Neutrophil (primary cell): ENCODE results near the gene LY9.

Experiments
- H3K27ac ChIP-seq: fragments of 200-600 bp; sonication (generic); 2 replicates; pipeline ENCODE4 v1.5.1; 2016; ENCODE audit warnings: mild to moderate bottlenecking, moderate library complexity
- H3K27me3 ChIP-seq: fragments of 200-600 bp; sonication (generic); 2 replicates; pipeline ENCODE4 v1.6.0; 2016; ENCODE audit warnings: mild to moderate bottlenecking
- H3K36me3 ChIP-seq: fragments of 200-600 bp; sonication (generic); 2 replicates; pipeline ENCODE4 v1.5.1; 2017
- H3K4me1 ChIP-seq, 2 experiments: fragments of 200-600 bp in 1 of 2; sonication (generic) in 1 of 2; 1 replicate in 1 of 2; 2 replicates in 1 of 2; pipeline versions ENCODE4 v1.5.1 to v1.6.1; 2013 to 2016; ENCODE audit warnings: low read depth in 1 of 2, low read length in 1 of 2, mild to moderate bottlenecking in 1 of 2, moderate library complexity in 1 of 2; ENCODE audit not compliant: control insufficient read depth in 1 of 2, insufficient read depth in 1 of 2
- H3K4me3 ChIP-seq, 2 experiments: fragments of 200-600 bp in 1 of 2; sonication (generic) in 1 of 2; 1 replicate in 1 of 2; 2 replicates in 1 of 2; pipeline ENCODE4 v1.5.1; 2013 to 2016; ENCODE audit warnings: low read depth in 1 of 2, low read length in 1 of 2, mild to moderate bottlenecking in 1 of 2, moderate library complexity in 1 of 2
- H3K9me3 ChIP-seq: fragments of 200-600 bp; sonication (generic); 2 replicates; pipeline ENCODE4 v1.5.1; 2016
- TF ChIP-seq, protein P1 (sequence below): fragments of 200-600 bp; sonication (generic); IDR thresholded peaks from 2 replicates; pipeline ENCODE4 v1.5.1; 2016; ENCODE audit warnings: antibody characterized with exemption

The LY9 gene

DNA sequence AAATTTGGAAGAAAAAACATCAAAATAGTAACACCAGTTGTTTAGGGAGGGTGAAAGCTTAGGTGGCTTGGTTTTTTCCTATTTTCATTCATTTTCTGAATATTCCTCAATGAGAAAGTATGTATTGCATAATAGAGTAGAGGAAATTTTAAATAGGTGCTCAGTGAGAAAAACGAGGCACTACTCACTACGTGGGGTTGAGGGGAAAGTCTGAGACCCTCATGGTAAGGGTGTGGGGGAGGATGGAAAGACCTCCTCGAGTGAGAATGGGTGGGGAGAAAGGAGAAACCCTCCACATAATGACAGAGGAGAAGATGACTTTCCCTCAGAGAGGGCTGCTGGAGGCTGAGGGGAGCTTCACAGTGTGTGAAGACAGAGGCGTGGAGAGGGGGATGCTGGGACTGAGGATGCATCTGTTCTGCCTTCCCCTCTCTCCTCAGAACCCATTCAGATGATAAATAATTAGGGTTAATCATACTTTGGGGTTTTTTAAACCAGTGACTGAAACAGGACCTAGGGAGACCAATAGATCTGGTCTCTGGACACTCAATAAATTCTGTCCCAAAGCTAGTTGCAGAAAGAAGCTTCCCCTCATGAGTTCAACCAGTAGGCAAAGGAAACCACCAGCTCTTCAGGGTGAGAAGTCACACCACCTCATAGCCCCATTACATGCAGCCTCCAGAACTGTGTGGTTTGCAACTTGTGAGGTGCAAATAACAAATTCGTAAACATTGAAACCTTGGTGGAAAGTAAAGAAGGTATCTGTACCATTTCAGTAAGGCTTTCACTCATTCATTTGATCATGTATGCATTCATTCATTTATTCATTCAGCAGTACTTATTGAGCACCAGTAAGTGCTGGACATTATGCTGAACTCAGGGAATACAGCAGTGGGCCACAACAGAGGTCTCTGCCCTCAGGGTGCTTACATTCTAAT, 39.8 kb upstream of the LY9 start:
- Histone ChIP-seq H3K27ac (no peak overlapping the region), H3K4me1 (no peaks in the 10 kb centered on the region), H3K36me3 (no peaks in the 10 kb centered on the region), H3K9me3 (no peaks in the 10 kb centered on the region), H3K4me3 (no peak overlapping the region), H3K27me3 (no peaks in the 10 kb centered on the region)
- TF ChIP-seq, protein P1, sequence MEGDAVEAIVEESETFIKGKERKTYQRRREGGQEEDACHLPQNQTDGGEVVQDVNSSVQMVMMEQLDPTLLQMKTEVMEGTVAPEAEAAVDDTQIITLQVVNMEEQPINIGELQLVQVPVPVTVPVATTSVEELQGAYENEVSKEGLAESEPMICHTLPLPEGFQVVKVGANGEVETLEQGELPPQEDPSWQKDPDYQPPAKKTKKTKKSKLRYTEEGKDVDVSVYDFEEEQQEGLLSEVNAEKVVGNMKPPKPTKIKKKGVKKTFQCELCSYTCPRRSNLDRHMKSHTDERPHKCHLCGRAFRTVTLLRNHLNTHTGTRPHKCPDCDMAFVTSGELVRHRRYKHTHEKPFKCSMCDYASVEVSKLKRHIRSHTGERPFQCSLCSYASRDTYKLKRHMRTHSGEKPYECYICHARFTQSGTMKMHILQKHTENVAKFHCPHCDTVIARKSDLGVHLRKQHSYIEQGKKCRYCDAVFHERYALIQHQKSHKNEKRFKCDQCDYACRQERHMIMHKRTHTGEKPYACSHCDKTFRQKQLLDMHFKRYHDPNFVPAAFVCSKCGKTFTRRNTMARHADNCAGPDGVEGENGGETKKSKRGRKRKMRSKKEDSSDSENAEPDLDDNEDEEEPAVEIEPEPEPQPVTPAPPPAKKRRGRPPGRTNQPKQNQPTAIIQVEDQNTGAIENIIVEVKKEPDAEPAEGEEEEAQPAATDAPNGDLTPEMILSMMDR: no peak

DNA sequence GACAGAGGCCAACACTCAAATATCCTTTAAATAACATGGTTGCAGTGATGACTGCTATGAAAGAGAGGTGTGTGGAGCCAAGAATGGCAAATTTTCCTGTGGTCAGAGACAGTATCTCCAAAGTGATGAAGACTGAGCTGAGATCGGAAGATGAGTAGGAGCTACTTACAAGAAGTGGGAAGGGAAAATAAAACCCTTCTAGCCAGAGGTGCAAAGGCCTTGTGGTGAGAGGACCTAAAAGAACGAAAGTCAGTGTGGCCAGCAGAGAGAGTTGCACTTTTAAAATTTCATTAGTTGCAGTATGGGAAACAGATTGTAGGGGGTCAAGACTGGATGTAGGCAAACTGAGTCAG, 39.1 kb upstream of the LY9 start:
- no peaks in the 10 kb centered on the region for H3K27me3 ChIP-seq
- TF ChIP-seq, protein P1: no peak
- no peaks in the 10 kb centered on the region for H3K36me3 ChIP-seq
- no peak overlapping the region for H3K27ac ChIP-seq
- H3K9me3 ChIP-seq: no peaks in the 10 kb centered on the region
- no peaks in the 10 kb centered on the region for H3K4me1 ChIP-seq
- no peak overlapping the region for H3K4me3 ChIP-seq

DNA sequence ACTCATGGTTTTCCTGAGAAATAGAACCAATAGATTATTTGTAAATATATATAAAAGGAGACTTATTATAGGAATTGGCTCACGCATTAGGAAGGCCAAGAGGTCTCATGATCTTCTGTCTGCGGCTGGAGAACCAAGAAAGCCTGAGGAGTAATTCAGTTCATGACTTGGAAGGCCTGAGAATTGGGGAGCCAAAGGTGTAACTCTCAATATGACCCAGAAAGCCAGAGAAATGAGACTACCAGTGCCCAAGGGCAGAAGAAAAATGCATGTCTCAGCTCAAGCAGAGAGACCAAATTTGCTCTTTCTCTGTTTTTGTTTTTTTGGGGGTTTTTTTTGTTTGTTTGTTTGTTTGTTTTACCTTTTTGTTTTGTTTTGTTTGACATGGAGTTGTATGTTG, 37.5 kb upstream of the LY9 start:
- H3K4me1 ChIP-seq: no peaks in the 10 kb centered on the region
- H3K27ac ChIP-seq: no peak overlapping the region

DNA sequence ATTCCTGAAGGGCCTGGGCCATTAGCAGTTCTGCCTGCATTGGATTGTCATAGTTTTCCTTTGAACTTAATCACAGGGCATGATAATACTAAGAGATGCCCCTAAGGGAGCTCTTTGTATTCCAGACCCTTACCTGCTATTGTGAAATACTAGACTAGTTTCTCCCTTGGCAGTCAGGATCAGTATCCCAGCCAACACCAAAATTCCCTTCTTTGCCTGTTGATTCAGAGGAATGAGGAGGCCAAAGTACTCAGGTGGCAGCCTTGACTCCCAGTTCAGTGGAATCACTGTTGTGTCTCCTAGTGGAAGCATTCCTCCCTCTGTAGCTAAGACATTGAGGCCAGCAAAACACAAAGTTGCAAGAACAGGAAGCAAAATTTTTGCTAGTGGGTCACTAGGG, 36.2 kb upstream of the LY9 start:
- Histone ChIP-seq H3K4me1 (no peaks in the 10 kb centered on the region), H3K4me3 (no peak overlapping the region), H3K27ac (no peak overlapping the region), H3K9me3 (no peaks in the 10 kb centered on the region), H3K36me3 (no peaks in the 10 kb centered on the region), H3K27me3 (no peaks in the 10 kb centered on the region)
- TF ChIP-seq, protein P1: no peak

More for the DNA sequence above, 37.5 kb upstream of the LY9 start:
- no peaks in the 10 kb centered on the region for H3K9me3 ChIP-seq
- H3K27me3 ChIP-seq: no peaks in the 10 kb centered on the region
- H3K4me3 ChIP-seq: no peak overlapping the region
- H3K36me3 ChIP-seq: no peaks in the 10 kb centered on the region
- TF ChIP-seq, protein P1: no peak

DNA sequence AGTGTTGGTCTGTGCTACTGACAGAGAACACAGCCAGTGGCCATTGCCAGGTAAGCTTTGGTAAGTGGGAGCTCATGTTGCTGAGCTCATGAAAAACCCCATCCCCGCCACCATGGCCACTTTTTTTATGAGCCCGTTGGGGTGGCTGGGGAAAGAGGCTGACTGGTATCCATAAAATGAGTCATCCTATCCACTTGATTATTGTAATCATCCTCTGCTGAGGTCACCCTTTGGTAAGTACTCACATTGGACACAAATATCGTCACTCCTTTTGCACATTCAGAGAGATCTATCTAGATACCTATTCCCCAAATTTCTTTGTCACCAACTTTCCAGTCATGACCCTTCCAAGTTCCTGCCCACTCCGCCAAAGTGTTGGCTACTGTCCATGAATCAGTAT, 34.9 kb upstream of the LY9 start:
- no peaks in the 10 kb centered on the region for H3K4me1 ChIP-seq
- no peaks in the 10 kb centered on the region for H3K36me3 ChIP-seq
- TF ChIP-seq, protein P1: no peak
- no peak overlapping the region for H3K4me3 ChIP-seq
- H3K27ac ChIP-seq: no peak overlapping the region
- no peaks in the 10 kb centered on the region for H3K9me3 ChIP-seq
- no peaks in the 10 kb centered on the region for H3K27me3 ChIP-seq
